ENCODE results near the gene HTR3C. TPM values are rescaled to one million over a fixed set of nuclear protein-coding genes. Genes with fewer than 3 reads are reported as not detected.
A peak's percentile ranks its signal among the peaks of the same experiment; 100 is the strongest.
"Not testable (repeated sequence)": the region's sequence is repeated elsewhere in the genome, so short reads cannot be mapped to it uniquely, and the experiment has no call there.

Gene HTR3C
- total RNA-seq, 1 donor from 2014 or later: 0.44 TPM

DNA sequence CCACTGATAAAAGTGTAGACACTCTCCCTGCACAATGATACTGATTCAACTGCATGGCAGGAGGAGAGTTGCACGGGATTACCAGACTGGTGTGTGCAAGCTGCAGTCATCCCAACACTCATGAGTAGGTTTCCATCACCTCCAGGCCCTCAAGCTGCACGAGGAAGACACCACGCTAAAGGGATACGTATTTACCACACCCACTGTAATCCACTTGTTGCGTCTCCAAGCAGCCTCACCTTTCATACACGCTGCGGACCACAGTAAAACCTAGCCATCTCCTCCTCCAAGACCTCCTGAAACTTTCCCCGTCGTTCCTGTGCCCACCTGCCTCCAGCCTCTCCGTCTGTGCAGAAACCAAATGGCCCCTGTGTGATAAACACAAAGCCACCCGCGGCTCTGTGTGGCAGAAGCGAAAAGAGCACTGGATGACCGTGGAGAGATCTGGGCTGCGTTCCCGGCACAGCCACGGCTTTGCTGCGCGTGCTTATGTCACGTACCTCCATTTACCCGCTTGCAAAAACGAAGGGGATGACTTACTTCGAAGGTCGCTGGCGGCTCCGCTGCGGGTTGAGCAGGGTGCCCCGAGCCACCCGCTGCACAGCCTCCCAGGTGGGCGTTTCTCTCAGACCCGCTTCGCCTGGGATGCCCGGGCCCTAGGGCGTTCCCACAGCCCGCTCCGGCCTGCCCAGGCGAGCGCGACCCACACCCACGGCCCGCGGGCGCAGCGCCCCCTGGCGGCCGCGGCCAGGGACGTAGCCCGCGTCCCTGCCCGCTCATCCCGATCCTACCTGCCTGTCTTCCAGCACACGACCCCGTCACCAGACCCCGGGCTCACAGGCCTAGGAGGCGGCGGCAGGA is 35.8 kb upstream of the HTR3C start:
- peak overlapping the region; percentile 78 for H3K27ac ChIP-seq
- H3K4me3 ChIP-seq: peak overlapping the region; percentile 100
- DNase-seq: peak; percentile 78

DNA sequence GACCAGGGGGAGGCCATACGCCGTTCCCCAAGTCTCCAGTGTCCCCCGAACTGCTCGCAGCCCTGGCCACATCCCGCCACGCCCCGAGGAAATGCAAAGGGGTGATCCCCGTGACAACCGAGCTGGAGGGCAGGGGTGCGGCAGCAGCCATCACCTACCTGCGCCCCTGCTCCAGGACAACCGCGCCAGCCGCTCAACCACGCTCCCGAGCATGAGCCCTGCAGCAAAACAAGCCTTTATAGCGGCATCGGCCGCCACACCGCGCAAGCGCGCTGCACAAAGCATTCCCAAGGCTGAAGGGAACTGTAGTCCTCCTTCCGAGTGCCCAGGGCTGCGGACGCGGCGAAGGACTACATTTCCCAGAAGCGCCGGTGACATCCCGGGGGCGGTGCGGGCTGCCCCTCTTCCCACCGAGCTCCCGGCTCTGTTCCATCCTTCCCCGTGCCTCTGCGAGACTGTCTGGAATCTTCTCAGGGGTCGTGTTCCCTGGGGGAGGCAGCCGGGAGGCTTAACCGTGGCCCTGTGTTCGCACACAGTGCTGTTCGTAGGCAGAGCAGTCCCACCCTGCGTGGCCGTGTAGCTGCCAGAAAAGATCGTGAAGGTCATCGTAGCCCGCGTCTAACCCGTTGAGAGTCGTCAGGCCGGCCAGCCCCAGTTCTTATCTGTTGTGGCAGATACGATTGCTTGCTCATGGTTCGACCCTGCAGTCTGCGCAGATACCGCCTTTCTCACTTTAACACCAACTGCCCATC is 35.0 kb upstream of the HTR3C start, which contains the start of gene ABCC5:
ABCC5 (minus strand) TSS at position 213 of the 752 bp plus-strand sequence. CDS start 3,492 bp downstream, outside the sequence.
- Histone ChIP-seq H3K9me3 (no peaks in the 10 kb centered on the region), H3K4me3 (peak within 1 kb of the TSS; percentile 100), H3K27me3 (ENCODE audit: low read depth) (no peaks in the 10 kb centered on the region), H3K4me1 (peaks cover 11% of the 10 kb centered on the region), H3K36me3 (peaks cover 13% of the 10 kb centered on the region), H3K27ac (peak within 1 kb of the TSS; percentile 78)
- ATAC-seq (peak; percentile 99 to 100), DNase-seq (peak; percentile 93)
- TF ChIP-seq, protein P1, sequence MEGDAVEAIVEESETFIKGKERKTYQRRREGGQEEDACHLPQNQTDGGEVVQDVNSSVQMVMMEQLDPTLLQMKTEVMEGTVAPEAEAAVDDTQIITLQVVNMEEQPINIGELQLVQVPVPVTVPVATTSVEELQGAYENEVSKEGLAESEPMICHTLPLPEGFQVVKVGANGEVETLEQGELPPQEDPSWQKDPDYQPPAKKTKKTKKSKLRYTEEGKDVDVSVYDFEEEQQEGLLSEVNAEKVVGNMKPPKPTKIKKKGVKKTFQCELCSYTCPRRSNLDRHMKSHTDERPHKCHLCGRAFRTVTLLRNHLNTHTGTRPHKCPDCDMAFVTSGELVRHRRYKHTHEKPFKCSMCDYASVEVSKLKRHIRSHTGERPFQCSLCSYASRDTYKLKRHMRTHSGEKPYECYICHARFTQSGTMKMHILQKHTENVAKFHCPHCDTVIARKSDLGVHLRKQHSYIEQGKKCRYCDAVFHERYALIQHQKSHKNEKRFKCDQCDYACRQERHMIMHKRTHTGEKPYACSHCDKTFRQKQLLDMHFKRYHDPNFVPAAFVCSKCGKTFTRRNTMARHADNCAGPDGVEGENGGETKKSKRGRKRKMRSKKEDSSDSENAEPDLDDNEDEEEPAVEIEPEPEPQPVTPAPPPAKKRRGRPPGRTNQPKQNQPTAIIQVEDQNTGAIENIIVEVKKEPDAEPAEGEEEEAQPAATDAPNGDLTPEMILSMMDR (IDR thresholded peaks at IDR 0.05): peak; percentile 48
- intact Hi-C loops (cut with DNase I): loop anchor here (10.0 kb wide), 1 partner anchor 123 kb away; no protein-coding TSS in a partner anchor

More for the DNA sequence above, 35.8 kb upstream of the HTR3C start:
- peaks cover 11% of the 10 kb centered on the region for H3K4me1 ChIP-seq
- ATAC-seq: peak; percentile 97
- TF ChIP-seq, protein P1 (IDR thresholded peaks at IDR 0.05): peak; percentile 96
- intact Hi-C loops (cut with DNase I): loop anchor here (10.0 kb wide), 1 partner anchor 122 kb away; no protein-coding TSS in a partner anchor
- H3K36me3 ChIP-seq: peaks cover 18% of the 10 kb centered on the region
- H3K9me3 ChIP-seq: no peaks in the 10 kb centered on the region
- H3K27me3 ChIP-seq (ENCODE audit: low read depth): no peaks in the 10 kb centered on the region

DNA sequence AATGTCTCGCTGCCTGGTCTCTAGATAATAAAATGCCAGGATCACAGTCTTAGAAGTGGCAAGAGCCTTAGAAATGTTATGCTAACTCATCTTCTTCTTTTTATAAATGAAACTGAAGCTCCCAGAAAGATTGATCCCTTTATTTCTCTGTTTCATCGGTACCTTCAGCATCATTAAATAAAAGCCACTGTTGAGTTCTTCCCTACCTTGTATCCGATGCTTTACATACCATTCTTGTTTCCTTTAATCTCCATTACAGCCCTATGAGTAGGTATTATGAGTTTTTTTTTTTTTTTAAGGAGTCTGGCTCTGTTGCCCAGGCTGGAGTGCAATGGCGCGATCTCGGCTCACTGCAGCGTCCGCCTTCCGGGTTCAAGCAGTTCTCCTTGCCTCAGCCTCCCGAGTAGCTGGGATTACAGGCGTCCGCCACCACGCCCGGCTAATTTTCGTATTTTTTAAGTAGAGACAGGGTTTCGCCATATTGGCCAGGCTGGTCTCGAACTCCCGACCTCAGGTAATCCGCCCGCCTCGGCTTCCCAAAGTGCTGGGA is 34.3 kb upstream of the HTR3C start:
- Histone ChIP-seq H3K4me3 (peak overlapping the region; percentile 100), H3K27me3 (ENCODE audit: low read depth) (no peaks in the 10 kb centered on the region), H3K36me3 (peaks cover 7% of the 10 kb centered on the region), H3K27ac (peak overlapping the region; percentile 78), H3K4me1 (peaks cover 11% of the 10 kb centered on the region), H3K9me3 (no peaks in the 10 kb centered on the region)
- DNase-seq (no peak), ATAC-seq (no peak)
- TF ChIP-seq, protein P1 (IDR thresholded peaks at IDR 0.05): no peak
- intact Hi-C loops (cut with DNase I): loop anchor here (10.0 kb wide), 1 partner anchor 124 kb away; no protein-coding TSS in a partner anchor

DNA sequence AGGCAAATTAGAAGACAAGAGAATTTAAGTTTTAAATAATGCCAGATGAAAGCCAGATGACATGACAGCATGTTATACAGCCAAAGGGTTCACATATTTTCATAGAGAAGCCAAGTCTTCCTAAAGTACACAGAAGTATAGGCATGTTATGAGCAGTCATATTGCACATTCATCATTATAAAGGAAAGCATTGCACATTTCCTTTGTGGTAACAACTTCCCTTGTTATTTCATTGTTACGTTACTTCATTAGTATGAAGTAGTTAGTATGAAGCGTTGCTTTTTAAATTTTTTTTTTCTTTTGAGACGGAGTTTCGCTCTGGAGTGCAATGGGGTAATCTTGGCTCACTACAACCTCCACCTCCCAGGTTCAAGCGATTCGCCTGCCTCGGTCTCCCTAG is 30.5 kb upstream of the HTR3C start:
- Histone ChIP-seq H3K9me3 (no peaks in the 10 kb centered on the region), H3K4me1 (no peaks in the 10 kb centered on the region), H3K27me3 (ENCODE audit: low read depth) (no peaks in the 10 kb centered on the region), H3K4me3 (no peak overlapping the region), H3K36me3 (no peaks in the 10 kb centered on the region), H3K27ac (no peak overlapping the region)
- no peak for ATAC-seq
- intact Hi-C loops (cut with DNase I): no loop called here
- TF ChIP-seq, protein P1 (IDR thresholded peaks at IDR 0.05): no peak
- DNase-seq: no peak

DNA sequence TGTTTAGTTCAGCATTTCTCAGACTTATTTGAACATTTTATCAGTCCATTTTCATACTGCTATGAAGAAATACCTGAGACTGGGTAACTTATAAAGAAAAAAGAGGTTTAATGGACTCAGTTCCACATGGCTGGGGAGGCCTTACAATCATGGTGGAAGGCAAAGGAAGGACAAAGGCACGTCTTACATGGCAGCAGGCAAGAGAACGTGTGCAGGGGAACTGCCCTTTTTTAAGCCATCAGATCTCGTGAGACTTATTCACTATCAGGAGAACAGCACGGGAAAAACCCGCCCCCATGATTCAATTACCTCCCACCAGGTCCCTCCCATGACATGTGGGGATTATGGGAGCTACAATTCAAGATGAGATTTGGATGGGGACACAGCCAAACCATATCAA is 27.6 kb upstream of the HTR3C start:
- H3K4me1 ChIP-seq; ATAC-seq; intact Hi-C loops (cut with DNase I); DNase-seq; H3K4me3 ChIP-seq; H3K27me3 ChIP-seq (ENCODE audit: low read depth); H3K27ac ChIP-seq; H3K36me3 ChIP-seq; H3K9me3 ChIP-seq: not testable (repeated sequence)

DNA sequence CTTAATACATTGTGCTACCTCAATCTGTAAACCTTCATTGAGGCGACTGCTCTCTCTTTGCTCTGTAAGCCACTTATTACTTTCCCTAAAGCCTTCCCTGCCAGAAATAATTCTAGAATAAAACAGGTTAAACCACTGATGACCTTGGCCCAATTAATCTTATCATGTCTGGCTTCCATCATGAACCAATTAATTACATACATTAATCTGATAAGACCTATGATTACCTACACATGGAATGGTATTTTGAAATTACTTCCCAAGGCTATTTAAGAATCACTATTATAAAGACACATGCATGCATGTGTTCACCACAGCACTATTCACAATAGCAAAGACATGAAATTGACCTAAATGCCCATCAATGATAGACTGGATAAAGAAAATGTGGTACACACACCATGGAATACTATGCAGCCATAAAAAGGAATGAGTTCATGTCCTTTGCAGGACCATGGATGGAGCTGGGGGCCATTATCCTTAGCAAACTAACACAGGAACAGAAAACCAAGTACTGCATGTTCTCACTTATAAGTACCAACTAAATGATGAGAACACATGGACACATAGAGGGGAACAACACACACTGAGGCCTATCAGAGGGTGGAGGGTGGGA is 24.5 kb upstream of the HTR3C start:
- H3K9me3 ChIP-seq; H3K4me1 ChIP-seq; H3K27ac ChIP-seq; H3K27me3 ChIP-seq (ENCODE audit: low read depth); DNase-seq; ATAC-seq; H3K4me3 ChIP-seq; H3K36me3 ChIP-seq; intact Hi-C loops (cut with DNase I): not testable (repeated sequence)
